ENCODE measurements around the gene PRDM10. TPM values are rescaled to one million over a fixed set of nuclear protein-coding genes. Genes with fewer than 3 reads are reported as not detected.

Gene PRDM10
- total RNA-seq, 4 donors from 2014 or later, result 5.1 to 8.6 (median 7.6) TPM

DNA sequence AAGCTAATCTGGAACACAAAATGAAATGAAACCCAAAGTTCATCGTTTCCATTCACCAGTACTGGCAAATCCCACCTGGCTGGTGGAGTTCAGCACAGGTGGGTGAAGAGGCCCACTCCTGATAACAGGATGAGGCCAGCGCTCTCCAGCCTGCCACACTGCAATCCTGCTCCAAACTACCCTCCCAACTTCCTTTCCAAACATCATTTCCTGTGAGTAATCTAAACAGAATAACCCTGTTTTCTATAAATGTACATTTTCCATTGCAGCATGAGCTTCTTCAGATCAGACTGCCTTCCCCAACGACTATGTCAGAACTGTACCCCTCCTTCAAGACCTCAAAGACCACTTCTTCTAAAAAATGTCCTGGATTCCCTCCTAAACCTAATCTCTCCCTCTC is 91.3 kb downstream of the PRDM10 start:
- H3K27me3 ChIP-seq, result no peaks in the 10 kb centered on the region
- intact Hi-C loops (cut with DNase I), result no loop called here
- H3K36me3 ChIP-seq, result peaks cover 26 to 91% (median 65%) of the 10 kb centered on the region in 4 donors
- no peaks in the 10 kb centered on the region for H3K4me1 ChIP-seq
- H3K27ac ChIP-seq (replicated peaks in 1 of 4), result no peak overlapping the region
- no peak overlapping the region for H3K4me3 ChIP-seq
- H3K9me3 ChIP-seq, result no peaks in the 10 kb centered on the region
- 55% methylated on average over 3 of the region's 3 CpGs for WGBS
- DNase-seq (ENCODE audit: extremely low spot score), result no peak
- TF ChIP-seq POLR2A (IDR thresholded peaks at IDR 0.05; ENCODE audit: low read depth) (no peak), EP300 (IDR thresholded peaks at IDR 0.05) (no peak), POLR2AphosphoS5 (IDR thresholded peaks at IDR 0.05) (no peak)
- TF ChIP-seq, protein P1, sequence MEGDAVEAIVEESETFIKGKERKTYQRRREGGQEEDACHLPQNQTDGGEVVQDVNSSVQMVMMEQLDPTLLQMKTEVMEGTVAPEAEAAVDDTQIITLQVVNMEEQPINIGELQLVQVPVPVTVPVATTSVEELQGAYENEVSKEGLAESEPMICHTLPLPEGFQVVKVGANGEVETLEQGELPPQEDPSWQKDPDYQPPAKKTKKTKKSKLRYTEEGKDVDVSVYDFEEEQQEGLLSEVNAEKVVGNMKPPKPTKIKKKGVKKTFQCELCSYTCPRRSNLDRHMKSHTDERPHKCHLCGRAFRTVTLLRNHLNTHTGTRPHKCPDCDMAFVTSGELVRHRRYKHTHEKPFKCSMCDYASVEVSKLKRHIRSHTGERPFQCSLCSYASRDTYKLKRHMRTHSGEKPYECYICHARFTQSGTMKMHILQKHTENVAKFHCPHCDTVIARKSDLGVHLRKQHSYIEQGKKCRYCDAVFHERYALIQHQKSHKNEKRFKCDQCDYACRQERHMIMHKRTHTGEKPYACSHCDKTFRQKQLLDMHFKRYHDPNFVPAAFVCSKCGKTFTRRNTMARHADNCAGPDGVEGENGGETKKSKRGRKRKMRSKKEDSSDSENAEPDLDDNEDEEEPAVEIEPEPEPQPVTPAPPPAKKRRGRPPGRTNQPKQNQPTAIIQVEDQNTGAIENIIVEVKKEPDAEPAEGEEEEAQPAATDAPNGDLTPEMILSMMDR (IDR thresholded peaks at IDR 0.05), result no peak

DNA sequence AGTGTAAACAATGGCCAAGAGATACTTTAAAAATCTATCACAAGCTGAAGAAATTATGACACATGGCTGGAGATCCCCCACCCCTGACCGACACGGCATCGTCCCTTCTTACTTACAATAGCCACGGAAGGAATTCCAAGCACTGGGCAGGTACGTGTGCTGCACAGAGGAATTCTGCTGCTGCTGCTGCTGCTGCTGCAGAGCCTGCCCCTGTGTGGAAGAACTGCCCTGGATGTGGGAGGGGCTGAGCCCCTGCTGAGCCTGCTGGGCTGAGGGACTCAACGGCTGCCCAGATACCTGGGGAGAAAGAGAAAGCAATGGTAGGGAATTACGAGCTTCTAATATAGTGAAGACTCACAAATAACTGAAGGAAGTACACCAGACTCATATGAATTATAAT is 92.3 kb downstream of the PRDM10 start:
- peaks cover 22 to 91% (median 62%) of the 10 kb centered on the region in 4 donors for H3K36me3 ChIP-seq
- no peak for DNase-seq (ENCODE audit: extremely low spot score)
- H3K9me3 ChIP-seq, result no peaks in the 10 kb centered on the region
- WGBS, result 93% methylated on average over 7 of the region's 7 CpGs
- H3K27me3 ChIP-seq, result no peaks in the 10 kb centered on the region
- H3K4me3 ChIP-seq, result no peak overlapping the region
- intact Hi-C loops (cut with DNase I), result no loop called here
- TF ChIP-seq, protein P1 (IDR thresholded peaks at IDR 0.05), result no peak
- TF ChIP-seq EP300 (IDR thresholded peaks at IDR 0.05) (no peak), POLR2AphosphoS5 (IDR thresholded peaks at IDR 0.05) (no peak), POLR2A (IDR thresholded peaks at IDR 0.05; ENCODE audit: low read depth) (no peak)
- H3K4me1 ChIP-seq, result no peaks in the 10 kb centered on the region
- no peak overlapping the region for H3K27ac ChIP-seq (replicated peaks in 1 of 4)

DNA sequence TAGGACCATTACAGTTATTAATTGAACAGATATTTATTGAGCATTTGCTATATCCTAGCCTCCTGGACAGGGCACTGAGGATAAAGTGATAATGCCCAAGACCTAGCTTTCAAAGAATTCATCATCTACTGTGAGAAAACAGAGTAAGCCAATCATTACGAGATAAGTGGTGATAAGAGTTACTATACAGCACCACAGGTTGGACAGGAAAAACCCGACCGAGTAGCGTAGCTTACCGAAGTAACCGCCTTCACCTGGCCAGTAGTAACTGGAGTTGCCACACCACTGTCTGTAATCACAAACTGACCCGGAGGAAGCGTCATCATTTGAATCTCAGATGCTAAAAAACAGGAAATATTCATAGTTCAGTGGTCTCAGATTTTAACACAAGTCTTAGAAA is 97.2 kb downstream of the PRDM10 start:
- Histone ChIP-seq H3K4me3 (no peak overlapping the region), H3K36me3 (peaks cover 24 to 87% (median 59%) of the 10 kb centered on the region in 4 donors), H3K27me3 (no peaks in the 10 kb centered on the region), H3K4me1 (no peaks in the 10 kb centered on the region), H3K27ac (replicated peaks in 1 of 4) (no peak overlapping the region), H3K9me3 (no peaks in the 10 kb centered on the region)
- WGBS, result 97% methylated on average over 8 of the region's 8 CpGs
- intact Hi-C loops (cut with DNase I), result no loop called here
- no peak for TF ChIP-seq POLR2A (IDR thresholded peaks at IDR 0.05; ENCODE audit: low read depth)
- DNase-seq (ENCODE audit: extremely low spot score), result no peak

DNA sequence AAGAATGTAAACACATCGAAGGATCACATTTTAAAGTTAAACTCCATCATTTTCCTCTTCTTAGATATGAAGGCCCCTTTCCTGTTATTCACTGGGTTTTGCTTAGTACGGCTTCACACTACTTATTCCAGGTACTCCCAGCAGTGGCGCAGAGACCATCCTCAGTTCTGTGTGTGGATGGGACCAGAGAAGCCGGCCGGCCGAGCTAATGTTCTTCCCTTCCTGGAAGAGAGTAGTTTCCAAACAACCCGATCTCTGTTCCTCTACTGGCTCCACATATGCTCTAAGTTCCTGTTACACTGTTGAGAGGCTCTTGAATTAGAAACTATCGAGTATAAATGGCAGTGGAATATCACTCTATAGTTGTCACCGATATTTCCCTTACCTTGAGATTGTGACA is 106.6 kb downstream of the PRDM10 start:
- Histone ChIP-seq H3K36me3 (peaks cover 0 to 26% (median 14%) of the 10 kb centered on the region in 4 donors), H3K4me1 (peaks cover 14 to 28% (median 19%) of the 10 kb centered on the region in 4 donors), H3K4me3 (peak overlapping the region; percentile 78 to 93 (median 90)), H3K27me3 (no peaks in the 10 kb centered on the region), H3K9me3 (no peaks in the 10 kb centered on the region), H3K27ac (replicated peaks in 1 of 4) (peak overlapping the region; percentile 83 to 87 (median 84))
- TF ChIP-seq POLR2A (IDR thresholded peaks at IDR 0.05; ENCODE audit: low read depth) (no peak), EP300 (IDR thresholded peaks at IDR 0.05) (no peak), POLR2AphosphoS5 (IDR thresholded peaks at IDR 0.05) (no peak)
- TF ChIP-seq, protein P1 (IDR thresholded peaks at IDR 0.05), result no peak
- intact Hi-C loops (cut with DNase I), result loop anchor here (10.0 kb wide), 1 partner anchor 1019 kb away; the partner anchor contains the start of gene SNX19
- DNase-seq (ENCODE audit: extremely low spot score), result no peak
- WGBS, result 50% methylated on average over 9 of the region's 9 CpGs

DNA sequence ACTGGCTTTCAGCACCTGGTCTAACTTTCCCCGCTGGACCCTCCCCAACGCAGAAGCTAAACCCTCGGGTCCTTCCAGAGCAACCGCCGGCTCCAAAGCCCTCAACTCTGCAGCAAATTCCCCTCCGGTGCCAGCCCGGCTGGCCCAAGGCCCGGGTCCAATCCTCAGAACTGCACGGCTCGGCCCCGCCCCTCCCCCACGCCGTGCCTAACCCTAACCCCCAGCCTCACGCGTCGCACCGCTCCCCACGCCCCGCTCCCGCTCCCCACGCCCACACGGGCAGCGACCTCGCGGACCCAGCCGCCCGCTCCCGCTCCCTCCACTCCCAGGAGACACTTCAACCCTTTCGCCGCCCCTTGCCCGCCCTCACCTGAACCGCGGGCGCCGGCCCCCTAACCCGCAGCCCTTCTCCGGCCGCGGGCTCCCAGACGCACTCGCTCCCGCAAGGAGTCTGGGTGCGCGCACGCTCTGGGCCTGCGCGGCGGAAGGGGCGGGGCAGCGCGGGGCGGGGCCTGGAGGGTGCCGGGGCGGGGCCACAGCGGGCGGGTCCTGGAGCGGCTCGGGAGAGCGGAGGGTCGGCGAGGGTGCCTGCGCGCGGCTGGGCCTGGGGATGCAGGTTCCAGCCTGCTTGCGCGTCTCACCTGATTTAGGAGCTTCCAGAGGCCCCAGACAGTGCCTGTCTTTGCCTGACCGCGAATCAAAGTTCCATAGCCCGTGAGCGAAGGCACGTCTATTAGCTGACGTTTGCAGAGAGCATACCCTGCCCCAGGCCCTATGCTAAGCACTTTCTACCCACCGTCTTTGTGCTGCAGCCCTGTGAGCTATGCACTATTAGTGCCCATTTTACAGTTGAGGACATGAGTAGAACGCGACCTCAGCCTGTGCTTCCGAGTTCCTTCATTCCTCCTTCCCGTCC is 107.3 kb downstream of the PRDM10 start, which contains the start of gene NFRKB:
NFRKB (minus strand) TSS at position 453 of the 916 bp plus-strand sequence. CDS start 2,729 bp downstream, outside the sequence.
- H3K36me3 ChIP-seq, result peaks cover 0 to 30% (median 16%) of the 10 kb centered on the region in 4 donors
- H3K27ac ChIP-seq (replicated peaks in 1 of 4), result peak within 1 kb of the TSS; percentile 83 to 87 (median 84)
- no peaks in the 10 kb centered on the region for H3K9me3 ChIP-seq
- no peaks in the 10 kb centered on the region for H3K27me3 ChIP-seq
- intact Hi-C loops (cut with DNase I), result loop anchor here (10.0 kb wide), 1 partner anchor 1019 kb away; the partner anchor contains the start of gene SNX19
- peak; percentile 93 for DNase-seq (ENCODE audit: extremely low spot score)
- peak; percentile 55 to 90 for TF ChIP-seq POLR2AphosphoS5 (IDR thresholded peaks at IDR 0.05)
- TF ChIP-seq EP300 (IDR thresholded peaks at IDR 0.05), result no peak
- TF ChIP-seq POLR2A (IDR thresholded peaks at IDR 0.05; ENCODE audit: low read depth), result no peak
- TF ChIP-seq, protein P1 (IDR thresholded peaks at IDR 0.05), result no peak
- H3K4me1 ChIP-seq, result peaks cover 14 to 28% (median 19%) of the 10 kb centered on the region in 4 donors
- H3K4me3 ChIP-seq, result peak within 1 kb of the TSS; percentile 78 to 93 (median 90)
- 2% methylated on average over 13 of the region's 77 CpGs for WGBS
